ENCODE results near the gene TNNT2.

TNNT2 gene

GRCh38 chr1:201384406-201384782, 6.9 kb upstream of the TNNT2 start:
- intact Hi-C loops (cut with DNase I) = no loop called here

GRCh38 chr1:201383647-201384405, 6.3 kb upstream of the TNNT2 start:
- intact Hi-C loops (cut with DNase I) = no loop called here
- DNase-seq = no peak

More at GRCh38 chr1:201384406-201384782, 6.9 kb upstream of the TNNT2 start:
- no peak for DNase-seq

GRCh38 chr1:201381130-201381529, 3.6 kb upstream of the TNNT2 start:
- intact Hi-C loops (cut with DNase I) = no loop called here

GRCh38 chr1:201379733-201380242, 2.3 kb upstream of the TNNT2 start:
- no peak for DNase-seq
- intact Hi-C loops (cut with DNase I) = no loop called here

More at GRCh38 chr1:201381130-201381529, 3.6 kb upstream of the TNNT2 start:
- no peak for DNase-seq

GRCh38 chr1:201378804-201379203, 1.3 kb upstream of the TNNT2 start:
- intact Hi-C loops (cut with DNase I) = no loop called here
- no peak for DNase-seq

GRCh38 chr1:201376464-201377374, 761 bp downstream of the TNNT2 start:
- peak in 1 of 42 donors; percentile 12 for DNase-seq
- intact Hi-C loops (cut with DNase I) = no loop called here

- DNase-seq = no peak
- intact Hi-C loops (cut with DNase I) = no loop called here
Measured at GRCh38 chr1:201376107-201376463, 1.4 kb downstream of the TNNT2 start.

- DNase-seq = no peak
- intact Hi-C loops (cut with DNase I) = no loop called here
Measured at GRCh38 chr1:201375169-201375568, 2.3 kb downstream of the TNNT2 start.

- DNase-seq = no peak
- intact Hi-C loops (cut with DNase I) = no loop called here
Measured at GRCh38 chr1:201374364-201374763, 3.1 kb downstream of the TNNT2 start.

- intact Hi-C loops (cut with DNase I) = no loop called here
- DNase-seq = no peak
Measured at GRCh38 chr1:201371792-201372191, 5.7 kb downstream of the TNNT2 start.

- DNase-seq = no peak
- intact Hi-C loops (cut with DNase I) = no loop called here
Measured at GRCh38 chr1:201371276-201371675, 6.2 kb downstream of the TNNT2 start.

GRCh38 chr1:201370500-201370899, 7.0 kb downstream of the TNNT2 start:
- intact Hi-C loops (cut with DNase I) = no loop called here
- no peak for DNase-seq

- DNase-seq = no peak
- intact Hi-C loops (cut with DNase I) = no loop called here
Measured at GRCh38 chr1:201369209-201369608, 8.3 kb downstream of the TNNT2 start.

GRCh38 chr1:201366696-201367095, 10.8 kb downstream of the TNNT2 start:
- intact Hi-C loops (cut with DNase I) = no loop called here
- no peak for DNase-seq

- intact Hi-C loops (cut with DNase I) = no loop called here
- no peak for DNase-seq
Measured at GRCh38 chr1:201365251-201365650, 12.2 kb downstream of the TNNT2 start.

- no peak for DNase-seq
- intact Hi-C loops (cut with DNase I) = no loop called here
Measured at GRCh38 chr1:201364808-201365105, 12.7 kb downstream of the TNNT2 start.

GRCh38 chr1:201363467-201363866, 14.0 kb downstream of the TNNT2 start:
- DNase-seq = no peak
- intact Hi-C loops (cut with DNase I) = loop anchor here (2.0 kb wide), 1 partner anchor 109 kb away; no protein-coding TSS in a partner anchor

GRCh38 chr1:201362906-201363305, 14.6 kb downstream of the TNNT2 start:
- no peak for DNase-seq
- intact Hi-C loops (cut with DNase I) = loop anchor here (2.0 kb wide), 1 partner anchor 108 kb away; no protein-coding TSS in a partner anchor

GRCh38 chr1:201361652-201362504, 15.6 kb downstream of the TNNT2 start:
- peak; percentile 16 to 83 (median 52) for DNase-seq
- intact Hi-C loops (cut with DNase I) = loop anchor here (2.0 kb wide), 1 partner anchor 107 kb away; no protein-coding TSS in a partner anchor

Measured in head of caudate nucleus (tissue), 42 donors.